HepG2 (cell line): ENCODE results near the gene ZNF467. TPM values are rescaled to one million over a fixed set of nuclear protein-coding genes. Genes with fewer than 3 reads are reported as not detected.
A peak's percentile ranks its signal among the peaks of the same experiment; 100 is the strongest.

Source experiments
- DZIP1 ChIP-seq: sonication (generic); formaldehyde crosslinking; IDR thresholded peaks from 2 replicates; pipeline ENCODE4 v1.5.0; 2020; ENCODE audit warnings: mild to moderate bottlenecking, missing genetic modification reagents
- HOXA9 ChIP-seq: sonication (generic); formaldehyde crosslinking; IDR thresholded peaks from 2 replicates; pipeline ENCODE4 v1.8.1; 2022; ENCODE audit warnings: missing genetic modification reagents, mild to moderate bottlenecking, moderate library complexity, borderline replicate concordance
- LCORL ChIP-seq, 2 experiments: fragments of 450-650 bp in 1 of 2; sonication (generic) in 1 of 2; formaldehyde crosslinking in 1 of 2; IDR thresholded peaks; 2 replicates each; pipeline versions ENCODE4 v1.5.0 to v1.6.1; 2017 to 2020; ENCODE audit warnings: antibody characterized with exemption in 1 of 2, missing genetic modification reagents in 1 of 2
- SMYD3 ChIP-seq: sonication (generic); formaldehyde crosslinking; IDR thresholded peaks from 2 replicates; pipeline ENCODE4 v1.8.1; 2023; ENCODE audit warnings: mild to moderate bottlenecking, missing genetic modification reagents
- ZMYM4 ChIP-seq: sonication (generic); formaldehyde crosslinking; IDR thresholded peaks from 2 replicates; pipeline ENCODE4 v1.8.1; 2023; ENCODE audit warnings: mild to moderate bottlenecking, missing genetic modification reagents
- ZNF251 ChIP-seq: sonication (generic); formaldehyde crosslinking; IDR thresholded peaks from 2 replicates; pipeline ENCODE4 v1.9.0; 2021; ENCODE audit warnings: mild to moderate bottlenecking, missing genetic modification reagents
- ZNF329 ChIP-seq: sonication (generic); formaldehyde crosslinking; IDR thresholded peaks from 2 replicates; pipeline ENCODE4 v1.9.0; 2021; ENCODE audit warnings: low read depth, mild to moderate bottlenecking, missing genetic modification reagents
- ZNF512B ChIP-seq: sonication (generic); formaldehyde crosslinking; IDR thresholded peaks from 2 replicates; pipeline ENCODE4 v1.5.1; 2020; ENCODE audit warnings: missing genetic modification reagents, mild to moderate bottlenecking, borderline replicate concordance
- ZNF598 ChIP-seq: sonication (generic); formaldehyde crosslinking; IDR thresholded peaks from 2 replicates; pipeline ENCODE4 v1.5.1; 2020; ENCODE audit warnings: mild to moderate bottlenecking, missing genetic modification reagents, borderline replicate concordance
- polyA plus RNA-seq, 8 experiments: library from polyadenylated mRNA; depleted of rRNA in 3 of 8; stranded (reverse) in 7 of 8; unstranded in 1 of 8; fragments of >200 nt; fragmentation: Illumina TruSeq in 4 of 8; extraction: Trizol in 4 of 8; gene quantifications; 2 replicates each; pipeline versions ENCODE4 v1.2.1 to v1.2.3, GENCODE V29; 2011 to 2016; ENCODE audit warnings: low read depth in 4 of 8, missing spikeins in 1 of 8, mixed read lengths in 1 of 8; ENCODE audit not compliant: insufficient read depth in 1 of 8
- total RNA-seq, 5 experiments: library from RNA; depleted of rRNA; stranded (reverse); fragments of >200 nt; fragmentation: Illumina TruSeq; extraction: Trizol; gene quantifications; 2 replicates each; pipeline ENCODE4 v1.2.3, GENCODE V29; 2016; ENCODE audit warnings: low read depth in 1 of 5

ZNF467 gene
- total and polyA plus RNA-seq, 2 of the 13 experiments (the other 11 are each of a cell fraction or from before 2014, with no cell fraction given), result 0.03 TPM; not detected in 1

DNA sequence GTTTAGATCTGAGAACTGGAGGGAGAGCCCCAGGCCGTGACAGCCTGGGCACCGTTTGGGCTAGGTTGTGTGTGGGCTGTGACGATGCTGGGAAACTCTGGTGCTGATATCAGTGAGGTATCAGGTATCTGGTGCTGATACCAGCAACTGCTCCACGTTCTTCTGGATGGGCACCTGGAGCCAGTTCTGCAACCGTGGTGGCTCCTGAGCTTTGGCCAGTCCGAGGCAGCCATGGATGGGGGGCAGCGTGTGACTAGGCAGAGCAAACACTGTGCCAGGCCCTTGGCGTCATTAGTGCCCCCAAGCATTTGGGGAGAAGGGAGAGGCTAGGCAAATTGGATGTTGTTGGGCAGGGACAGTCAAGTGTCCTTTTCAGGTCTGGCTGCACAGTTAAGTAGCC lies 57.9 kb downstream of the ZNF467 start (continued):
- TF ChIP-seq SMYD3 (0 out of 2 replicates have a peak, but pooled peaks have one; percentile 11), LCORL (IDR thresholded peaks at IDR 0.05) (no peak), LCORL (CRISPR knock-in tag; IDR thresholded peaks at IDR 0.05) (0 out of 2 replicates have a peak, but pooled peaks have one; percentile 7), ZMYM4 (CRISPR knock-in tag) (no peak), HOXA9 (CRISPR knock-in tag) (0 out of 2 replicates have a peak, but pooled peaks have one; percentile 12), ZNF512B (CRISPR knock-in tag) (no peak), ZNF251 (no peak), ZNF598 (CRISPR knock-in tag) (peak; percentile 15; the same call in 1 of the 2 replicates), DZIP1 (CRISPR knock-in tag) (0 out of 2 replicates have a peak, but pooled peaks have one; percentile 1), ZNF329 (peak; percentile 4; the same call in 1 of the 2 replicates)
